K562 (cell line): ENCODE results near the gene GNPAT.

Source experiments
- CTCF ChIP-seq, 3 experiments: IDR thresholded peaks in 2 of 3; conservative IDR thresholded peaks in 1 of 3; 2 replicates each; pipeline ENCODE4 v1.5.1; 2011 to 2012; ENCODE audit warnings: low read length in 3 of 3, mild to moderate bottlenecking in 3 of 3, control low read depth in 2 of 3, improper control_type of control experiment in 1 of 3, inconsistent platforms in 1 of 3, low read depth in 1 of 3, mixed read lengths in 1 of 3, moderate library complexity in 1 of 3; ENCODE audit not compliant: insufficient read depth in 2 of 3
- KDM5B ChIP-seq: fragments of 200-600 bp; sonication (generic); IDR thresholded peaks from 2 replicates; pipeline ENCODE4 v1.6.1; 2012; ENCODE audit warnings: low read depth, mild to moderate bottlenecking, moderate library complexity, low read length, control low read depth, inconsistent platforms; ENCODE audit not compliant: insufficient replicate concordance
- POLR2A ChIP-seq: fragments of 450-650 bp; conservative IDR thresholded peaks from 2 replicates; pipeline ENCODE4 v1.6.1; 2016
- SP2 ChIP-seq: IDR thresholded peaks from 2 replicates; pipeline ENCODE4 v1.6.1; 2011; ENCODE audit warnings: mild to moderate bottlenecking, low read depth, low read length, moderate library complexity; ENCODE audit not compliant: poor library complexity, severe bottlenecking; ENCODE audit errors: extremely low read depth
- TAF1 ChIP-seq: IDR thresholded peaks from 2 replicates; pipeline ENCODE4 v1.6.1; 2011; ENCODE audit warnings: mild to moderate bottlenecking, low read length, moderate library complexity; ENCODE audit not compliant: insufficient read depth, control insufficient read depth, severe bottlenecking; ENCODE audit errors: extremely low read depth
- YY1 ChIP-seq, 3 experiments: IDR thresholded peaks; 2 replicates each; pipeline ENCODE4 v1.6.1; 2011; ENCODE audit warnings: low read length in 2 of 3, mild to moderate bottlenecking in 2 of 3, moderate library complexity in 2 of 3, borderline replicate concordance in 1 of 3, control low read depth in 1 of 3, low read depth in 1 of 3; ENCODE audit not compliant: insufficient read depth in 3 of 3, insufficient replicate concordance in 2 of 3, control insufficient read depth in 1 of 3, insufficient read length in 1 of 3; ENCODE audit errors: extremely low read depth in 1 of 3
- ZNF184 ChIP-seq: sonication (generic); formaldehyde crosslinking; IDR thresholded peaks from 2 replicates; pipeline ENCODE4 v1.5.0; 2020; ENCODE audit warnings: missing genetic modification reagents
- ZNF318 ChIP-seq, 2 experiments: fragments of 450-650 bp; IDR thresholded peaks; 2 replicates each; pipeline ENCODE4 v1.6.1; 2016; ENCODE audit warnings: mild to moderate bottlenecking in 2 of 2, borderline replicate concordance in 1 of 2, low read depth in 1 of 2, moderate library complexity in 1 of 2

GRCh38 chr1:231219422-231220401, 21.3 kb upstream of the GNPAT start:
- no peak for TF ChIP-seq POLR2A
- TF ChIP-seq TAF1 = no peak
- no peak for TF ChIP-seq CTCF (IDR thresholded peaks at IDR 0.05 in 2 of 3, conservative IDR thresholded peaks at IDR 0.05 in 1 of 3; ENCODE audit: insufficient read depth in 2 of 3, low read depth in 1 of 3, low read length in 3 of 3)
- TF ChIP-seq YY1 (IDR thresholded peaks at IDR 0.05; ENCODE audit: borderline replicate concordance in 1 of 3, control insufficient read depth in 1 of 3, extremely low read depth in 1 of 3, insufficient read depth in 3 of 3, insufficient read length in 1 of 3, insufficient replicate concordance in 2 of 3, low read depth in 1 of 3, low read length in 2 of 3) = no peak
- TF ChIP-seq KDM5B = no peak
- TF ChIP-seq SP2 = no peak
- TF ChIP-seq ZNF318 (IDR thresholded peaks at IDR 0.05; ENCODE audit: borderline replicate concordance in 1 of 2, low read depth in 1 of 2) = no peak
- no peak for TF ChIP-seq ZNF184 (CRISPR knock-in tag)
